ENCODE data around the gene PTPN9.
A peak's percentile ranks its signal among the peaks of the same experiment; 100 is the strongest.
"Not testable (repeated sequence)": the region's sequence is repeated elsewhere in the genome, so short reads cannot be mapped to it uniquely, and the experiment has no call there.

The PTPN9 gene

GRCh38 chr15:75577401-75578172 lies 1.5 kb downstream of the PTPN9 start:
- Histone ChIP-seq H3K9me3 (ENCODE audit: insufficient read depth, low read depth, low read length) (no peaks in the 10 kb centered on the region), H3K9ac (ENCODE audit: low read depth, low read length) (peak overlapping the region; percentile 98), H3K27ac (ENCODE audit: low read length) (peak overlapping the region; percentile 90), H3K36me3 (ENCODE audit: insufficient read depth, low read depth, low read length) (no peaks in the 10 kb centered on the region), H3K27me3 (ENCODE audit: insufficient read depth, low read length) (no peaks in the 10 kb centered on the region), H3K4me3 (ENCODE audit: low read length) (peak overlapping the region; percentile 100), H3K4me1 (ENCODE audit: insufficient read depth, low read length) (peaks cover 23% of the 10 kb centered on the region)

- Histone ChIP-seq H3K9ac (ENCODE audit: low read depth, low read length) (0 out of 2 replicates have a peak overlapping the region, but pooled peaks have one; percentile 31), H3K36me3 (ENCODE audit: insufficient read depth, low read depth, low read length) (peaks cover 12% of the 10 kb centered on the region; the same call in 1 of the 2 replicates), H3K4me1 (ENCODE audit: insufficient read depth, low read length) (peaks cover 23% of the 10 kb centered on the region), H3K27me3 (ENCODE audit: insufficient read depth, low read length) (no peaks in the 10 kb centered on the region), H3K9me3 (ENCODE audit: insufficient read depth, low read depth, low read length) (no peaks in the 10 kb centered on the region), H3K27ac (ENCODE audit: low read length) (no peak overlapping the region), H3K4me3 (ENCODE audit: low read length) (peak overlapping the region; percentile 36)
These were observed 5.3 kb downstream of the PTPN9 start for GRCh38 chr15:75573648-75574384.

- Histone ChIP-seq H3K27me3 (ENCODE audit: insufficient read depth, low read length) (no peaks in the 10 kb centered on the region), H3K27ac (ENCODE audit: low read length) (no peak overlapping the region)
These were observed 8.8 kb downstream of the PTPN9 start for GRCh38 chr15:75570126-75570845.

GRCh38 chr15:75565062-75565970 lies 13.8 kb downstream of the PTPN9 start:
- H3K9ac ChIP-seq (ENCODE audit: low read depth, low read length), result no peak overlapping the region
- H3K27ac ChIP-seq (ENCODE audit: low read length), result no peak overlapping the region
- no peak overlapping the region for H3K4me3 ChIP-seq (ENCODE audit: low read length)

More at GRCh38 chr15:75570126-75570845, 8.8 kb downstream of the PTPN9 start:
- Histone ChIP-seq H3K4me3 (ENCODE audit: low read length) (no peak overlapping the region), H3K36me3 (ENCODE audit: insufficient read depth, low read depth, low read length) (peaks cover 12% of the 10 kb centered on the region; the same call in 1 of the 2 replicates), H3K9ac (ENCODE audit: low read depth, low read length) (no peak overlapping the region), H3K4me1 (ENCODE audit: insufficient read depth, low read length) (peaks cover 25% of the 10 kb centered on the region), H3K9me3 (ENCODE audit: insufficient read depth, low read depth, low read length) (no peaks in the 10 kb centered on the region)

GRCh38 chr15:75561888-75562287 lies 17.2 kb downstream of the PTPN9 start:
- Histone ChIP-seq H3K4me1 (ENCODE audit: insufficient read depth, low read length) (peaks cover 3% of the 10 kb centered on the region; the same call in 1 of the 2 replicates), H3K27ac (ENCODE audit: low read length) (no peak overlapping the region), H3K9me3 (ENCODE audit: insufficient read depth, low read depth, low read length) (no peaks in the 10 kb centered on the region), H3K36me3 (ENCODE audit: insufficient read depth, low read depth, low read length) (0 out of 2 replicates have a peak, but pooled peaks cover 4% of the 10 kb centered on the region), H3K9ac (ENCODE audit: low read depth, low read length) (no peak overlapping the region), H3K4me3 (ENCODE audit: low read length) (no peak overlapping the region), H3K27me3 (ENCODE audit: insufficient read depth, low read length) (no peaks in the 10 kb centered on the region)

More at GRCh38 chr15:75565062-75565970, 13.8 kb downstream of the PTPN9 start:
- Histone ChIP-seq H3K4me1 (ENCODE audit: insufficient read depth, low read length) (peaks cover 3% of the 10 kb centered on the region; the same call in 1 of the 2 replicates), H3K36me3 (ENCODE audit: insufficient read depth, low read depth, low read length) (peaks cover 5% of the 10 kb centered on the region; the same call in 1 of the 2 replicates), H3K27me3 (ENCODE audit: insufficient read depth, low read length) (no peaks in the 10 kb centered on the region), H3K9me3 (ENCODE audit: insufficient read depth, low read depth, low read length) (no peaks in the 10 kb centered on the region)

GRCh38 chr15:75559360-75559759 lies 19.8 kb downstream of the PTPN9 start:
- not testable (repeated sequence) for H3K9ac ChIP-seq (ENCODE audit: low read depth, low read length); H3K27me3 ChIP-seq (ENCODE audit: insufficient read depth, low read length); H3K4me1 ChIP-seq (ENCODE audit: insufficient read depth, low read length); H3K9me3 ChIP-seq (ENCODE audit: insufficient read depth, low read depth, low read length); H3K36me3 ChIP-seq (ENCODE audit: insufficient read depth, low read depth, low read length); H3K27ac ChIP-seq (ENCODE audit: low read length); H3K4me3 ChIP-seq (ENCODE audit: low read length)

GRCh38 chr15:75558955-75559354 lies 20.2 kb downstream of the PTPN9 start:
- not testable (repeated sequence) for H3K9ac ChIP-seq (ENCODE audit: low read depth, low read length); H3K27ac ChIP-seq (ENCODE audit: low read length); H3K9me3 ChIP-seq (ENCODE audit: insufficient read depth, low read depth, low read length); H3K4me3 ChIP-seq (ENCODE audit: low read length); H3K27me3 ChIP-seq (ENCODE audit: insufficient read depth, low read length); H3K36me3 ChIP-seq (ENCODE audit: insufficient read depth, low read depth, low read length); H3K4me1 ChIP-seq (ENCODE audit: insufficient read depth, low read length)

- H3K4me3 ChIP-seq (ENCODE audit: low read length), result no peak overlapping the region
- no peaks in the 10 kb centered on the region for H3K4me1 ChIP-seq (ENCODE audit: insufficient read depth, low read length)
- no peaks in the 10 kb centered on the region for H3K27me3 ChIP-seq (ENCODE audit: insufficient read depth, low read length)
- no peaks in the 10 kb centered on the region for H3K9me3 ChIP-seq (ENCODE audit: insufficient read depth, low read depth, low read length)
- H3K27ac ChIP-seq (ENCODE audit: low read length), result no peak overlapping the region
- H3K9ac ChIP-seq (ENCODE audit: low read depth, low read length), result no peak overlapping the region
- H3K36me3 ChIP-seq (ENCODE audit: insufficient read depth, low read depth, low read length), result no peaks in the 10 kb centered on the region
These were observed 24.4 kb downstream of the PTPN9 start for GRCh38 chr15:75554717-75555116.

GRCh38 chr15:75553659-75554058 lies 25.5 kb downstream of the PTPN9 start:
- no peaks in the 10 kb centered on the region for H3K4me1 ChIP-seq (ENCODE audit: insufficient read depth, low read length)
- no peak overlapping the region for H3K9ac ChIP-seq (ENCODE audit: low read depth, low read length)
- H3K4me3 ChIP-seq (ENCODE audit: low read length), result no peak overlapping the region
- H3K36me3 ChIP-seq (ENCODE audit: insufficient read depth, low read depth, low read length), result no peaks in the 10 kb centered on the region
- no peak overlapping the region for H3K27ac ChIP-seq (ENCODE audit: low read length)
- no peaks in the 10 kb centered on the region for H3K27me3 ChIP-seq (ENCODE audit: insufficient read depth, low read length)
- no peaks in the 10 kb centered on the region for H3K9me3 ChIP-seq (ENCODE audit: insufficient read depth, low read depth, low read length)

- no peak overlapping the region for H3K9ac ChIP-seq (ENCODE audit: low read depth, low read length)
- H3K4me1 ChIP-seq (ENCODE audit: insufficient read depth, low read length), result no peaks in the 10 kb centered on the region
- H3K36me3 ChIP-seq (ENCODE audit: insufficient read depth, low read depth, low read length), result no peaks in the 10 kb centered on the region
- no peaks in the 10 kb centered on the region for H3K27me3 ChIP-seq (ENCODE audit: insufficient read depth, low read length)
- no peak overlapping the region for H3K27ac ChIP-seq (ENCODE audit: low read length)
- H3K9me3 ChIP-seq (ENCODE audit: insufficient read depth, low read depth, low read length), result no peaks in the 10 kb centered on the region
- no peak overlapping the region for H3K4me3 ChIP-seq (ENCODE audit: low read length)
These were observed 28.0 kb downstream of the PTPN9 start for GRCh38 chr15:75551091-75551490.

- Histone ChIP-seq H3K4me3 (ENCODE audit: low read length) (no peak overlapping the region), H3K27me3 (ENCODE audit: insufficient read depth, low read length) (no peaks in the 10 kb centered on the region), H3K9me3 (ENCODE audit: insufficient read depth, low read depth, low read length) (no peaks in the 10 kb centered on the region), H3K9ac (ENCODE audit: low read depth, low read length) (no peak overlapping the region), H3K36me3 (ENCODE audit: insufficient read depth, low read depth, low read length) (0 out of 2 replicates have a peak, but pooled peaks cover 6% of the 10 kb centered on the region), H3K27ac (ENCODE audit: low read length) (no peak overlapping the region), H3K4me1 (ENCODE audit: insufficient read depth, low read length) (no peaks in the 10 kb centered on the region)
These were observed 34.1 kb downstream of the PTPN9 start for GRCh38 chr15:75545064-75545463.

All from iPS-20b (cell line).